Naive thymus-derived CD4-positive, alpha-beta T cell (primary cell): ENCODE results near the gene NKX6-1. TPM values are rescaled to one million over a fixed set of nuclear protein-coding genes. Genes with fewer than 3 reads are reported as not detected.

Source experiments
- ATAC-seq: fragments of 150-1000 bp; cut with Tn5 transposase; 2 replicates; pipeline ENCODE4 v1.10.0; 2021; ENCODE audit warnings: mild to moderate bottlenecking, moderate library complexity
- CTCF ChIA-PET: fragments of 350-600 bp; sonication (Branson Sonifier 250); formaldehyde crosslinking; loops from one replicate; lab custom pipeline; 2021; ENCODE audit warnings: antibody characterized with exemption; lab: Charles Lee
- POLR2A ChIA-PET: fragments of 350-600 bp; sonication (Branson Sonifier 250); formaldehyde crosslinking; loops from one replicate; lab custom pipeline; 2021; ENCODE audit warnings: antibody characterized with exemption, inconsistent platforms; lab: Charles Lee
- DNase-seq, 9 donors: peaks; one replicate each; pipeline versions ENCODE4 v3.0.0 to v3.0.0-alpha.2; 2020 to 2022; ENCODE audit warnings: mixed read lengths in 1 of 9
- H3K27ac ChIP-seq: one replicate; pipeline ENCODE4 v1.7.0; 2013; ENCODE audit warnings: mild to moderate bottlenecking, low read depth, low read length, moderate library complexity
- H3K27me3 ChIP-seq, 2 donors: one replicate each; pipeline ENCODE4 v1.7.0; 2013; ENCODE audit warnings: low read length in 2 of 2, mild to moderate bottlenecking in 2 of 2, moderate library complexity in 2 of 2; ENCODE audit not compliant: control insufficient read depth in 2 of 2, insufficient read depth in 2 of 2
- H3K36me3 ChIP-seq, 3 experiments: 1 replicate in 2 of 3; 2 replicates in 1 of 3; pipeline ENCODE4 v1.7.0; 2013; ENCODE audit warnings: low read length in 3 of 3, mild to moderate bottlenecking in 3 of 3, moderate library complexity in 1 of 3; ENCODE audit not compliant: insufficient read depth in 3 of 3, control insufficient read depth in 2 of 3
- H3K4me1 ChIP-seq, 2 donors: one replicate each; pipeline ENCODE4 v1.7.0; 2013; ENCODE audit warnings: low read length in 2 of 2, mild to moderate bottlenecking in 2 of 2, moderate library complexity in 1 of 2; ENCODE audit not compliant: control insufficient read depth in 2 of 2, insufficient read depth in 2 of 2
- H3K4me3 ChIP-seq: 2 replicates; pipeline ENCODE4 v1.7.0; 2013; ENCODE audit warnings: mild to moderate bottlenecking, low read length
- H3K9me3 ChIP-seq, 3 experiments: 1 replicate in 2 of 3; 2 replicates in 1 of 3; pipeline ENCODE4 v1.7.0; 2013; ENCODE audit warnings: low read length in 3 of 3; ENCODE audit not compliant: control insufficient read depth in 2 of 3
- H3K27ac Mint-ChIP-seq, 9 donors: one replicate each; pipeline ENCODE4 v1.8.0; 2020 to 2022; ENCODE audit warnings: mixed read lengths in 9 of 9, mild to moderate bottlenecking in 8 of 9, moderate library complexity in 5 of 9, inconsistent platforms in 2 of 9
- H3K27me3 Mint-ChIP-seq, 5 donors: one replicate each; pipeline ENCODE4 v1.8.0; 2021 to 2022; ENCODE audit warnings: mixed read lengths in 5 of 5, mild to moderate bottlenecking in 1 of 5
- H3K36me3 Mint-ChIP-seq, 5 donors: one replicate each; pipeline ENCODE4 v1.8.0; 2020 to 2022; ENCODE audit warnings: mixed read lengths in 5 of 5, mild to moderate bottlenecking in 3 of 5, inconsistent platforms in 1 of 5
- H3K4me1 Mint-ChIP-seq, 7 donors: one replicate each; pipeline ENCODE4 v1.8.0; 2020 to 2022; ENCODE audit warnings: mixed read lengths in 7 of 7, mild to moderate bottlenecking in 3 of 7, inconsistent platforms in 1 of 7
- H3K4me3 Mint-ChIP-seq, 10 donors: one replicate each; pipeline ENCODE4 v1.8.0; 2020 to 2022; ENCODE audit warnings: mild to moderate bottlenecking in 10 of 10, mixed read lengths in 10 of 10, moderate library complexity in 6 of 10, inconsistent platforms in 2 of 10
- H3K9me3 Mint-ChIP-seq, 11 donors: one replicate each; pipeline ENCODE4 v1.8.0; 2020 to 2022; ENCODE audit warnings: mixed read lengths in 11 of 11, mild to moderate bottlenecking in 4 of 11, inconsistent platforms in 1 of 11, moderate library complexity in 1 of 11
- intact Hi-C, 2 donors: fragments of 100-400 bp; cut with micrococcal nuclease; formaldehyde crosslinking; loops; one replicate each; pipeline ENCODE4 v1.15.1; 2023
- polyA plus RNA-seq, 2 donors: library from polyadenylated mRNA; unstranded; fragments of 300-500 nt; fragmentation: Illumina TruSeq; gene quantifications; one replicate each; pipeline ENCODE4 v1.2.3, GENCODE V29; 2021
- total RNA-seq, 6 experiments: library from RNA in 5 of 6; stranded (reverse) in 5 of 6; gene quantifications; 1 replicate in 5 of 6; 2 replicates in 1 of 6; pipeline ENCODE4 v1.2.3 and lab custom pipeline; 2021 to 2026

The NKX6-1 gene
- total and polyA plus RNA-seq, 7 experiments from 2014 or later: not detected

DNA sequence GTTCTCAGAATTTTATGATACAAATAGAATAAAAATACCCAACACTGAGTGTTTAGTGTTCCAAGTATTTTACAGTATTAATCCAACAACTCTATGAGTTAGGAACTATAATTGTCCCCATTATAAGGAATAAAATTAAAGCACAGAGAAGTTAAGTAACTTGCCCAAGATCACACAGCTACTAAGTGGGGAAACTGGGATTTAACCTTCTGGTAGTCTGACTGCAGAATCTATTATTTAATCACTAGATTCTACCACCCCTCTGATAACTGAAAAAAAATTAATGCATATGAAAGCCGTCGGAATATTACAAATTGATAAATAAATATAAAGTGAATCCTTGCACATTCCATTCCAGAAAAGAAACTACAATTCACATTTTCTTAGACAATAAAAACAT is 5.7 kb upstream of the NKX6-1 start:
- Mint-ChIP-seq H3K27me3 (peaks cover 67 to 79% (median 77%) of the 10 kb centered on the region in 5 donors), H3K4me1 (peaks cover 0 to 8% (median 8%) of the 10 kb centered on the region in 7 donors), H3K27ac (no peak overlapping the region), H3K4me3 (no peak overlapping the region), H3K9me3 (peaks cover 0 to 44% (median 18%) of the 10 kb centered on the region in 11 donors), H3K36me3 (peaks cover 0 to 21% (median 4%) of the 10 kb centered on the region in 5 donors)
- no peaks in the 10 kb centered on the region for H3K36me3 ChIP-seq
- no peak overlapping the region for H3K4me3 ChIP-seq
- ATAC-seq: no peak
- H3K4me1 ChIP-seq: no peaks in the 10 kb centered on the region
- POLR2A ChIA-PET: no interaction called here
- CTCF ChIA-PET: no interaction called here
- H3K9me3 ChIP-seq: peaks cover 0 to 15% (median 0%) of the 10 kb centered on the region in 3 experiments
- DNase-seq: no peak
- H3K27ac ChIP-seq: no peak overlapping the region
- peaks cover 10 to 42% of the 10 kb centered on the region in 2 donors for H3K27me3 ChIP-seq
- intact Hi-C loops: loop anchor here in 1 of 2 donors (1.0 to 5.0 kb wide), 2 partner anchors 12 to 77 kb away; partner anchors contain the start of gene CDS1

DNA sequence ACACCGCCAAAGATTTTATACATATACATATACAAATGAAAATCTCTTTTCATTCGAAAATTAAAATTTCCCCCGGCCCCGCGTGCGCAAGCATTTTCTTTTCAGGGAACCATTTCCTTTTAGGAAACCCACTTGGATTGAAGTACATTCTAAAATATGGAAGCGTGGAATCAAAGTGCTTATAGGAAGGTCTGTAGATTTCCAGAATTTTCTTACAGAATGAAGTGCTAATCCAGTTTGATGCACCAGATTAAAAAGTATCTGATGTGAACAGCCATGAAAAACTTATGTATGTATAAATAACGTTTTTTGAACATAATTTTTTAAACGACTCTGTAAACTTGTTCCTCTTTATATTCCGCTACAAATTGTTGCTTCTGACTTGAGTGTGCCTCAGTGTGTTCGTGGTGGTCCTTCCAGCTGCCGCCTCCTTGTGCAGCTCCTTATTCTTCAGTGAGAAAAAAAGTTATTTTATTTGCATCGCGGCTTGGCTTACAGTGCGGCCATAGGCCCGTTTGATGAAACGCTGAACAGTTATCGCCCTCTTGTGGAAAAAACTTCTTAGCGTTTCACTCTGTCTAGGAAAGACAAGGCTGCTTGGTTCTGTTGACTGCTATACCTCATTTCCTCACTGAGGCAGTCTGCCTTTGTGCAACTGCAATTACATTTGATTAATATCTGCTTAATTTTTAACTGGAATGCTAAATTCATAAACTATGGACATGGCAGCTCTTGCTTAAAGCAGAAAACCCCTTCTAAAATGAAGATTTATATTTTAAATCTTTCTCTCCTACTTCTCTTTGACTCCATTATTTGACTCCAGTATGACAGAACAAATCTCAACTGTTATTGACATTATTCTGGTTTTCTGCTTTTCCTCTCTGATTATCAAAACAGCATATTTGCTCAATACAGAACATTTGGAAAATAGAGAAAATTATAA is 4.7 kb upstream of the NKX6-1 start:
- CTCF ChIA-PET: no interaction called here
- ATAC-seq (peak; percentile 69), DNase-seq (peak in 1 of 9 donors; percentile 31)
- intact Hi-C loops: loop anchor here in 1 of 2 donors (1.0 to 5.0 kb wide), 3 partner anchors 10 to 79 kb away; partner anchors contain the start of gene CDS1
- Histone ChIP-seq H3K27me3 (peaks cover 10 to 48% of the 10 kb centered on the region in 2 donors), H3K4me1 (peaks cover 0 to under 1% of the 10 kb centered on the region in 2 donors), H3K4me3 (no peak overlapping the region), H3K9me3 (peaks cover 0 to 17% (median 0%) of the 10 kb centered on the region in 3 experiments), H3K27ac (no peak overlapping the region), H3K36me3 (no peaks in the 10 kb centered on the region)
- H3K9me3 Mint-ChIP-seq: peaks cover 0 to 44% (median 19%) of the 10 kb centered on the region in 11 donors
- peak overlapping the region in 2 of 10 donors; percentile 35 to 48 for H3K4me3 Mint-ChIP-seq
- POLR2A ChIA-PET: no interaction called here
- H3K36me3 Mint-ChIP-seq: peaks cover 0 to 21% (median 4%) of the 10 kb centered on the region in 5 donors
- H3K4me1 Mint-ChIP-seq: peaks cover 0 to 18% (median 17%) of the 10 kb centered on the region in 7 donors
- H3K27me3 Mint-ChIP-seq: peaks cover 76 to 85% (median 84%) of the 10 kb centered on the region in 5 donors
- peak overlapping the region in 2 of 9 donors; percentile 39 to 78 for H3K27ac Mint-ChIP-seq

DNA sequence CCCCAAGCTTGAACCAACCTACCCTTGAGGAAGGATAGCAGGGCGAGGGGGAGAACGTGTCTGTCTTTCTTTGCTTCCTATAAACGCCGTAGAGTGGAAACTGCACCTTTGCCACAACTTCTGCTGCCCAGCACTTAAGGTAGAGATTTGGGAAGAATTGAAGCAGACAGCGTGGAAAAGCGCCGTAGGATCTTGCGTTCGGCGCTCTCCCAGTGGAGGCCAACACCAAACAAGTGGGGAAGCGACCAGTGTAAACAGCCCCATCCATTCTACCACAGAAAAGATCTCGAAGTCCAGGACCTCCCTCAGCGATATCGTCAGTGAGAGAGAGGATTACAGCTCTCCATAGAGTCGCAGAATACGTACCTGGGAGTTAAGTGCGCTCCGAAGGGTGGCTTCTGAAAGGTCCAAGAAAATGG is 3.9 kb upstream of the NKX6-1 start:
- intact Hi-C loops: loop anchor here in 1 of 2 donors (2.0 to 5.0 kb wide), 2 partner anchors 22 to 79 kb away; partner anchors contain the start of gene CDS1

DNA sequence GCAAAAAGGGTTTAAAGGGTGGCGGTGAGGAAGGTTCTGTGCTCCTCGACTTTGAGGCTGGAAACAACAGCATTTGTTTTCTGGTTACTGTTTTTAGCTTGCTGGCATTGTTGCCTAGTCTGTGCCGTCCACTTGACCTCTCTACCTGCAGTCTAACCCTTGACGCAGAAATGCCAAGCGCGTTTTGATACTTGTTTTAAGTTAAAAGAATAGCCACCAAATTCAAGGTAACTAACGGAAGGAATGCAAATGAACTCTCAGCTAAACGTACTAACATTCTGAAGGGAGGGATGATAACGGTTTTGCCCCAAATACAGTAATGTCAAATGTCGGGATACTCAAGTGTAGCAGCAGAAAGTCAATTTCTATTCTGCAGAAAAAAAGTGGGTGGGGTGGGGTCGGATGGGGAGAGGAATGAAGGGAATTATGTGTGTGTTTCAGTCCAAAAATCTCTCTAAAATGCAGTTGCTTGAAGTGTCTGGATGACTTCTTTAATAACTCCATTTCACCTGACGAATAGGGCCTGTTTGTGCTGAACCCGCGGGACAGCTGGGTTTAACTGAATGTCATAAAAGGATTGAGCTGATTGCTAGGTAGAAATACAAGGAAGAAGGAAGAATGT is 3.4 kb upstream of the NKX6-1 start:
- Histone ChIP-seq H3K27ac (no peak overlapping the region), H3K4me3 (no peak overlapping the region), H3K36me3 (no peaks in the 10 kb centered on the region), H3K4me1 (peaks cover 0 to 5% of the 10 kb centered on the region in 2 donors), H3K9me3 (peaks cover 0 to 17% (median 0%) of the 10 kb centered on the region in 3 experiments), H3K27me3 (peaks cover 10 to 51% of the 10 kb centered on the region in 2 donors)
- intact Hi-C loops: loop anchor here in 1 of 2 donors (2.0 to 5.0 kb wide), 2 partner anchors 22 to 80 kb away; partner anchors contain the start of gene CDS1
- DNase-seq (no peak), ATAC-seq (no peak)
- peaks cover 0 to 21% (median 4%) of the 10 kb centered on the region in 5 donors for H3K36me3 Mint-ChIP-seq
- H3K9me3 Mint-ChIP-seq: peaks cover 0 to 44% (median 19%) of the 10 kb centered on the region in 11 donors
- peak overlapping the region in 1 of 10 donors; percentile 27 for H3K4me3 Mint-ChIP-seq
- ChIA-PET POLR2A (interaction anchor here (0.6 kb wide), 1 partner anchor 81 kb away, joined by 3 read pairs; no protein-coding TSS in a partner anchor), CTCF (no interaction called here)
- peak overlapping the region in 2 of 9 donors; percentile 18 to 31 for H3K27ac Mint-ChIP-seq
- peaks cover 72 to 78% (median 76%) of the 10 kb centered on the region in 5 donors for H3K27me3 Mint-ChIP-seq
- H3K4me1 Mint-ChIP-seq: peaks cover 0 to 25% (median 23%) of the 10 kb centered on the region in 7 donors

More for the DNA sequence above, 3.9 kb upstream of the NKX6-1 start:
- Histone ChIP-seq H3K9me3 (peaks cover 0 to 17% (median 0%) of the 10 kb centered on the region in 3 experiments), H3K27me3 (peaks cover 10 to 51% of the 10 kb centered on the region in 2 donors), H3K36me3 (no peaks in the 10 kb centered on the region), H3K4me3 (no peak overlapping the region), H3K27ac (no peak overlapping the region), H3K4me1 (peaks cover 0 to 5% of the 10 kb centered on the region in 2 donors)
- DNase-seq (no peak), ATAC-seq (no peak)
- Mint-ChIP-seq H3K4me1 (peaks cover 0 to 25% (median 23%) of the 10 kb centered on the region in 7 donors), H3K36me3 (peaks cover 0 to 21% (median 4%) of the 10 kb centered on the region in 5 donors), H3K27me3 (peaks cover 75 to 83% (median 81%) of the 10 kb centered on the region in 5 donors), H3K4me3 (no peak overlapping the region), H3K9me3 (peaks cover 0 to 44% (median 19%) of the 10 kb centered on the region in 11 donors), H3K27ac (no peak overlapping the region)
- ChIA-PET POLR2A (interaction anchor here (0.6 kb wide), 1 partner anchor 82 kb away, joined by 3 read pairs; no protein-coding TSS in a partner anchor), CTCF (no interaction called here)

DNA sequence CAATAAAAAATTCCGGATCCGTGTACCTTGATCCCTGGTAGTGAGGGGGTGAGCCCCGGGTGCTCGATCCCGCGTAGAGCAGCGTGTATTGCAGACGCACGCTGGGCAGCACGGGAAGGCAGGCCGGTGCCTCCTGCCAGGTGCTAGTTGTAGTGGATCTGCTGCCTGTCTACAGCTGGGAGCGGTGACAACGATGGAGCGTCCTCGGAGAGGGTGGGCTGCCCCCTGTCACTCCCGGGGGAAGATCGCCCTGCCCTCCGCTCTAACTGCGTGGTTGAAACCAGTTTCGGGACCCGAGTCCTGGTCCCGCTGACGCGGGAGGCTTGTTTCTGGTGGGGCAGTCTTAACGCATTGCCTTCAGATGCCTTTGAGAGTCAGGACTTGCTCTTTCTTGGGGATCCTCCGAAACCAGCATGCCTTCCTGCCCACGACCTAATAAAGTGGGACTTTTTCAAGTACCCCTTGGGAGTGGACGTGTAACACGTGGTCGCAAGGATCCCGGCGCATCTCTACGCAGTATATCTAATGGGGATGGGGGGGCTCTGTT is 2.7 kb upstream of the NKX6-1 start:
- peaks cover 0 to 5% of the 10 kb centered on the region in 2 donors for H3K4me1 ChIP-seq
- H3K27ac ChIP-seq: no peak overlapping the region
- H3K27me3 Mint-ChIP-seq: peaks cover 77 to 81% (median 80%) of the 10 kb centered on the region in 5 donors
- H3K36me3 Mint-ChIP-seq: peaks cover 0 to 21% (median 4%) of the 10 kb centered on the region in 5 donors
- intact Hi-C loops: loop anchor here in 1 of 2 donors (2.0 to 5.0 kb wide), 2 partner anchors 21 to 81 kb away; partner anchors contain the start of gene CDS1
- no peak for ATAC-seq
- H3K27me3 ChIP-seq: peaks cover 10 to 51% of the 10 kb centered on the region in 2 donors
- peaks cover 0 to 17% (median 0%) of the 10 kb centered on the region in 3 experiments for H3K9me3 ChIP-seq
- no peak overlapping the region for H3K4me3 ChIP-seq
- peak overlapping the region in 2 of 10 donors; percentile 3 to 27 for H3K4me3 Mint-ChIP-seq
- H3K36me3 ChIP-seq: no peaks in the 10 kb centered on the region
- ChIA-PET POLR2A (no interaction called here), CTCF (no interaction called here)
- peaks cover 0 to 44% (median 19%) of the 10 kb centered on the region in 11 donors for H3K9me3 Mint-ChIP-seq
- H3K4me1 Mint-ChIP-seq: peaks cover 0 to 30% (median 23%) of the 10 kb centered on the region in 7 donors
- DNase-seq: no peak
- peak overlapping the region in 2 of 9 donors; percentile 31 to 38 for H3K27ac Mint-ChIP-seq
